Panc1 (cell line): Measurements from ENCODE around the gene NOX1.

ENCODE experiments used
- POLR2AphosphoS5 ChIP-seq: IDR thresholded peaks from 2 replicates; pipeline ENCODE4 v1.6.1; 2012; ENCODE audit warnings: mild to moderate bottlenecking, low read depth, low read length, moderate library complexity
- SIN3A ChIP-seq: IDR thresholded peaks from 2 replicates; pipeline ENCODE4 v1.6.1; 2012; ENCODE audit warnings: low read depth, mild to moderate bottlenecking, low read length, moderate library complexity, borderline replicate concordance; ENCODE audit not compliant: insufficient read depth
- TCF7L2 ChIP-seq: IDR thresholded peaks from 2 replicates; pipeline ENCODE4 v1.6.1; 2011; ENCODE audit warnings: mild to moderate bottlenecking, low read depth, low read length, inconsistent platforms
- TF ChIP-seq, protein P1 (sequence below): fragments of 450-650 bp; IDR thresholded peaks from 2 replicates; pipeline ENCODE4 v1.5.1; 2017; ENCODE audit warnings: mild to moderate bottlenecking
- TF ChIP-seq, protein P2 (sequence below), 2 experiments: IDR thresholded peaks; 2 replicates each; pipeline ENCODE4 v1.6.1; 2011 to 2012; ENCODE audit warnings: low read depth in 2 of 2, control low read depth in 1 of 2, low read length in 1 of 2, mild to moderate bottlenecking in 1 of 2, moderate library complexity in 1 of 2; ENCODE audit not compliant: insufficient read depth in 1 of 2

DNA sequence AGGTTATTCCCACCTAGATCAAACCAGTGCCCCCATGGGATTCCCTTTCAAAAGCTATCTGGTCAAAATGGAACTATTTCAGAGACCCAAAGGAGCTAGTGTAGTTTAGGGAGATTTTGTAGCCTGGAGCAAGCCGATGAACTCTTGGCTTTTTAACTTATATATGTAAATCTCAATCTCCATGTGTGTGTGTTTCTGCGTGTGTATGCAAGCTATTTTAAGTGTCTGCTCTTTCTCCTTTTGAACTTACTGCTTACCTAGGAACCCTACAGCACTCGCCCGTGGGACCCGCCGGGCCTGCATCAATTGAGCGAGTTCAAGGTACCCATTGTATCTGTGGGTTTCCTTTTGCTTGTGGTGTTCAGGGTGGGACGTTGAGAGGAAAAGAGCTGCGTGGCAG lies 43.6 kb downstream of the NOX1 start:
- TF ChIP-seq, protein P1, sequence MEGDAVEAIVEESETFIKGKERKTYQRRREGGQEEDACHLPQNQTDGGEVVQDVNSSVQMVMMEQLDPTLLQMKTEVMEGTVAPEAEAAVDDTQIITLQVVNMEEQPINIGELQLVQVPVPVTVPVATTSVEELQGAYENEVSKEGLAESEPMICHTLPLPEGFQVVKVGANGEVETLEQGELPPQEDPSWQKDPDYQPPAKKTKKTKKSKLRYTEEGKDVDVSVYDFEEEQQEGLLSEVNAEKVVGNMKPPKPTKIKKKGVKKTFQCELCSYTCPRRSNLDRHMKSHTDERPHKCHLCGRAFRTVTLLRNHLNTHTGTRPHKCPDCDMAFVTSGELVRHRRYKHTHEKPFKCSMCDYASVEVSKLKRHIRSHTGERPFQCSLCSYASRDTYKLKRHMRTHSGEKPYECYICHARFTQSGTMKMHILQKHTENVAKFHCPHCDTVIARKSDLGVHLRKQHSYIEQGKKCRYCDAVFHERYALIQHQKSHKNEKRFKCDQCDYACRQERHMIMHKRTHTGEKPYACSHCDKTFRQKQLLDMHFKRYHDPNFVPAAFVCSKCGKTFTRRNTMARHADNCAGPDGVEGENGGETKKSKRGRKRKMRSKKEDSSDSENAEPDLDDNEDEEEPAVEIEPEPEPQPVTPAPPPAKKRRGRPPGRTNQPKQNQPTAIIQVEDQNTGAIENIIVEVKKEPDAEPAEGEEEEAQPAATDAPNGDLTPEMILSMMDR: no peak
- TF ChIP-seq, protein P2, sequence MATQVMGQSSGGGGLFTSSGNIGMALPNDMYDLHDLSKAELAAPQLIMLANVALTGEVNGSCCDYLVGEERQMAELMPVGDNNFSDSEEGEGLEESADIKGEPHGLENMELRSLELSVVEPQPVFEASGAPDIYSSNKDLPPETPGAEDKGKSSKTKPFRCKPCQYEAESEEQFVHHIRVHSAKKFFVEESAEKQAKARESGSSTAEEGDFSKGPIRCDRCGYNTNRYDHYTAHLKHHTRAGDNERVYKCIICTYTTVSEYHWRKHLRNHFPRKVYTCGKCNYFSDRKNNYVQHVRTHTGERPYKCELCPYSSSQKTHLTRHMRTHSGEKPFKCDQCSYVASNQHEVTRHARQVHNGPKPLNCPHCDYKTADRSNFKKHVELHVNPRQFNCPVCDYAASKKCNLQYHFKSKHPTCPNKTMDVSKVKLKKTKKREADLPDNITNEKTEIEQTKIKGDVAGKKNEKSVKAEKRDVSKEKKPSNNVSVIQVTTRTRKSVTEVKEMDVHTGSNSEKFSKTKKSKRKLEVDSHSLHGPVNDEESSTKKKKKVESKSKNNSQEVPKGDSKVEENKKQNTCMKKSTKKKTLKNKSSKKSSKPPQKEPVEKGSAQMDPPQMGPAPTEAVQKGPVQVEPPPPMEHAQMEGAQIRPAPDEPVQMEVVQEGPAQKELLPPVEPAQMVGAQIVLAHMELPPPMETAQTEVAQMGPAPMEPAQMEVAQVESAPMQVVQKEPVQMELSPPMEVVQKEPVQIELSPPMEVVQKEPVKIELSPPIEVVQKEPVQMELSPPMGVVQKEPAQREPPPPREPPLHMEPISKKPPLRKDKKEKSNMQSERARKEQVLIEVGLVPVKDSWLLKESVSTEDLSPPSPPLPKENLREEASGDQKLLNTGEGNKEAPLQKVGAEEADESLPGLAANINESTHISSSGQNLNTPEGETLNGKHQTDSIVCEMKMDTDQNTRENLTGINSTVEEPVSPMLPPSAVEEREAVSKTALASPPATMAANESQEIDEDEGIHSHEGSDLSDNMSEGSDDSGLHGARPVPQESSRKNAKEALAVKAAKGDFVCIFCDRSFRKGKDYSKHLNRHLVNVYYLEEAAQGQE (IDR thresholded peaks at IDR 0.05; ENCODE audit: insufficient read depth in 1 of 2, low read depth in 2 of 2, low read length in 1 of 2): no peak
- TF ChIP-seq POLR2AphosphoS5 (no peak), SIN3A (no peak), TCF7L2 (no peak)
